DMS153 treated with DMSO at 0.1 percent for 48 hours (cell line): ENCODE results near the gene DLG3.

Source experiments
- DNase-seq: peaks from one replicate; lab custom pipeline; 2025; ENCODE audit not compliant: unreplicated experiment; lab: John Stamatoyannopoulos, UW

Gene DLG3

DNA sequence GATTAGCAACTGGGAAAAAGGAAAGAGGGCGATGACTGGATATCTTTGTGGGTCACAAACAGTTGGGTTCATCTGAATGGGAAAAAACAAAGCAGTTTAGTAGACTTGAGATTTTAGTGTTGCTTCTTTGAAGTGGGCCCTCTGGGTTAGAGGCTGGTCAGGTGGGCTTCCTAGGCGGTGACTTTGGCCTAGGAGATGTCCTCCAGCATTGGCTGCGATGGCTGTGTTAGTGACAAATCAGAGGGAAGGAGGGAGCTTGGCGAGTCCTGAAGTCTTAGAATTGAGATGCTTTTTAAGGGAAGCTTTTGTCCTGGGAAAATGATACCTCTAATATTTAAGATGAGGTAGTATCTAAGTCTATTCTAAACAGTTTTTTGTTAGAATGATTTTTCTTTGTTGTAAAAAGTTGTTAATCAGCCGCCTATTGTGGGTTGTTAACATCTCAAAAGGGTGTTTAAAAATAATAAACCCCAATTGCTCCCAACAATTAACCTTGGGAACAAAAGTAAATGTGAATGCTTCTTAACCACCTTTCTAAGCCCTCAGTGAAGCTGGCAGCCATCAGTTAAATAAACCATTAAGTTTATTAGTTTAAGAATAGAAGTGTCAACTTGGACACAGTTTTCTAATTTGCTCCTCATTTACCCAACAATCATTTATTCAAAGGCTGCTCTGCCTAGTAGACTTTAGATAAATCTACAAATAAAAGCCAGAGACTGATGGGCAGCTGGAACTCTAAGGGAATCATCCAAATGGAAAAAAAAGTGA, 31.7 kb downstream of the DLG3 start:
- no peak for DNase-seq

DNA sequence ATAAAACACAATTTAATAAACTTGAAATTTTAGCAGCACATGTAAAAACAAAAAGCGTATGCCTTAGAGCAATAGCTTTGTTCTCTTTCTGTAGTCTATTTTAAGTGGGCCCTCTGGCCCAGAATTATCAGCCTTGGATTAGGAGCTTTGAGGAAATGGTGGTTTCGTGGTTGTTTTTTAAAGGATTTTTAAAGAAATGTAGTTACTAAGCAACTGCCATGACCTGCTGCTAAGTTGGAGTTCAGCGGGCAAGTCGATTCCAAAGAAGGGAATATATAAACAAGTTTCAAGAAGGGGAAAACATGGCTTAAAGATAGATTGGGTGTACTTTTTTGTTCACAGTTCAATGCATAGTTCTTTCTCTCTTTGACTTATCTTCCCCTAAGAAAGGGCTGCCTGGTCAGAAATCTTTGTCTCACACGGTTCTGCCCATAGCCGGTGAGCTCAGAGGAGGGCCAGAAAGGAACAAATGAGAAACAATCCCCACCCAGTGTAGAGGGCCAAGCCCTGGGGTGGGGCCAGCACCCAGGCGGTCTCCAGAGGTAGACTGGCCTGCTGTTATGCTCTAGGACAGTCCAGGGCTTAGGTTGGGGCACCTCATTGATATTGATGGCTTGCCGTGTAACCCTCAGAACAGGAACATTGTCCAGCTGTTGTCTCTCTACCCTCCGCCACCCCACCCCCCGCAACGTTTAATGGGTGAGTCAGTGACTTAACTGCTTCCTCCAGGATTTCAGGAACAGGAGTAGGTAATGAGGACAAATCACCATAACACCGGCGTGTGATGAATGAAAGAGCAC, 32.5 kb downstream of the DLG3 start:
- no peak for DNase-seq

DNA sequence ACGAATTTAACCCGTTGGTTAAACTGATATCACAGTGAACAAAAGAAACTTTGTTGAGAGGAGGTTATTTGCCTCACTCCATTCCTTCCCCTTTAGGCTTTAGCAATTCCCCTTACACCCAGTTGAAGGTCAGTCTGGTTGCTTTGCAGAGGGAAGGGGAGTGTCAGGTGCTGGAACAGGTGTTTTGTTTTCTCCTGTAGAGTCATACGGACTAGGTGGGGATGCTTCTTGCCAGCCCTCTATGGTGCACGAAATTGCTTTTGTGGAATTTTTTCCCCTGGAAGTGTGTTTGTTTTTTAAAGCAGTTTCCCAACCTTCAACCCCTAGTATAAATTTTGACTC, 33.1 kb downstream of the DLG3 start:
- DNase-seq: no peak

DNA sequence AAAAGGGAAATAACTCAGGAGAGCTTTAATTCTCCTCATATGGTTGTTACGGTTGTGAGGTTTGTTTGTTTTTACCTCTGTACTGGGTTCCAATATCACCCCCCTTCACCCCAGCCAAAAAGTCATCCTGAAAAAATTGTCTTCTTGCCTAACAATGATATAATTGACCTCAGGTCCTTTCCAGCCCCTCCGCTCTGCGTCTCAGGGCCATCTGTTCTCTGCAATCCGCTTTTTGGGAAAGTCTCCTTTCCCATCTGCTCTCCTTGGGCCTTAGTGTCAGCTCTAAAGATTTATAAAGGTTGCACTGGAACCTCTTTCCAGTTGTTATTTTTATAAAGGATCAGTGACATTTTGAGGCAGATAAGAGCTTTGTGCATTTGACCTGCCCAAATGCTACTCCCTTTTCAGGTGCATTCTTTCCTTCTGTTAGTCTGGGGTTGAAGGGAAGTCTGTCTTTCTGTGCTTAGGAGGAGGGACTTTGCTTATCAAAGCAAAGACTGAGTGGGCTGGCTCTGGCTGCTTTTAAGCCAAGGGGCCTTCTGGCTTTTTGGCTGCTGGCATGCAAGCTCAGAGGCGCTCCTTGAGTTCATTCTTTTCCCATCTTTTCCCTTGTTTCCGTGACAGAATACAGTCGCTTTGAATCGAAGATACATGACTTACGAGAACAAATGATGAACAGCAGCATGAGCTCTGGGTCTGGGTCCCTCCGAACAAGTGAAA, 34.1 kb downstream of the DLG3 start:
- no peak for DNase-seq

DNA sequence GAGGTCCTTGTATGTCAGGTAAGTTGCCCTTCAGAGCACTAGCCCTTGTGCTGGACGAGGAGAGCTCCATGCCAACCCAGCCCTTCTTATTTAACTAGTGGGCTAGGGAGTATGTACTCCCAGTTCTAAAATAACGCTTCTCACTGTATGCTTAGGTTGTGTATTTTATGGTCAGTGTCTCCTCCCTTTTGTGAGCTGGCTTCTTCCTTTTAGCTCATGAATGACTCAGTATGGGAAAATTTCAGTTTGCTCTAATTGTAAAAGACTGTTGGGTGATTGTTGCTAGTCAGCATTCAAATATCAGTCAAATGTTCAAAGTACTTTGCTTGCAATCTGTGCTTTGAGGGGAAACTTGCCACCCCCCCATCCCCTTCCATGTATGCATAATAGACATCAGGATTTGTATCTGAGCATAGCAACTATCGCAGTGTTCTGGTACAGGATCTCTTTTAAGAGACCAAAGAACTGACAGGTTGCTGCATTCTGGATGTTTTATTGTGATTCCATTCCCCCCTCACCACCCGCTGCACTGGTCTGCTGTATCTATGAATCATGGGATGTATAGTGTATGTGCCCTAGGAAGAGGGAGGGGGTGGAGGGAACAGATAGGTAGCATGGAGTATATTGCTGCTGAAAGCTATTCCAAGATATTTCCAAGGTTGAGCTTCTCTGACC, 34.7 kb downstream of the DLG3 start:
- DNase-seq: no peak

DNA sequence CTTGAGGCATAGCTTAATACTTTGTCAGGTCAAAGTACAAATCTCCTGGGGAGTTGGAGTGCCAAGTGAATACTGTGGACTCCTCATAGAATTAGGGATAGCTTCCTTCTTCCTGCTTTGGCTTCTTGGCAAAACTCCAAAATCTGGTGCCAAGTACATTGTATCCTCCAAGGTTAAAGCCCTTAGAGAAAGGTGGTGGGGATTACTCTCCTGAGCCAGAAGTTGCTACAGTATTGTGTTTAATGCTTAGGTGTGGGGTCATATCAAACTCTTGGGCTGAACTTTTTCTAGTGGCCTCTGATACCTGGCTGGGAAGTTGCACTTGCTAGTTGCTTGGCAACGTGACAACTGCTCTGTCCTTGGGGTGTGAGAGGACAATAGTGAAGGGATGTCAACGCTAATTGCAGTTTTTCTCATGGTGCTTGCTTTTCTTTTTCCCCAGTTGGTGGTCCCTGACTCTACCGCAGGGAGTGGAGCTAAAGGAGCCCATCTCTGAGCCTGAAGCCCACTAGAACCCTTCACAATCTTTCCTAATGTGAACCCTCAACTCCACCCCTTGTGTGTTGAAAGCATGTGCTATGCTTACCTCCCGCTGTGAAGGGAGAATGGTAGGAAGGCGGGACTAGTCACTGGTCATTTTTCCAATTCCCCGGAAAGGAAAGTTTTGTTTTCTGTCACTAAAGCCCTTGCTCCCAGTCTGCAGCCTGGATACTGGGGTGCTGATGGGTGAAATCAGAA, 35.5 kb downstream of the DLG3 start:
- no peak for DNase-seq

DNA sequence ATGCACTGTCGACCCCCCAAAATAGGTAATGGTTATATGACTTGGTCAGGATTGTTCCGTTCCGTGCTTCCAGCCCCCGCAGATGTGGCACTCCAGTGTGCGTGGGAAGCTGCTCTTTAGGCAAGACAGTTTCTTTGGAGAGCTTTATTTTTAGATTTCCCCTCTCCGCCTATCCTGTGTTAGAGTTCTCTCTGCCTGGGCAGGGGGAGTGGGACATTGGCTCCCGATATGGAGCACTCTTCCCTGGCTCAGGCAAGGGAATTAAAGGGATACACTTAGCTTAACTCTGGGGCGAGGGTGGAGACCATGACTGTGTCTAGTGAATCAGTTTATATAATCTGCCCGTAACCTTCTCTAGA, 36.0 kb downstream of the DLG3 start:
- DNase-seq: no peak

DNA sequence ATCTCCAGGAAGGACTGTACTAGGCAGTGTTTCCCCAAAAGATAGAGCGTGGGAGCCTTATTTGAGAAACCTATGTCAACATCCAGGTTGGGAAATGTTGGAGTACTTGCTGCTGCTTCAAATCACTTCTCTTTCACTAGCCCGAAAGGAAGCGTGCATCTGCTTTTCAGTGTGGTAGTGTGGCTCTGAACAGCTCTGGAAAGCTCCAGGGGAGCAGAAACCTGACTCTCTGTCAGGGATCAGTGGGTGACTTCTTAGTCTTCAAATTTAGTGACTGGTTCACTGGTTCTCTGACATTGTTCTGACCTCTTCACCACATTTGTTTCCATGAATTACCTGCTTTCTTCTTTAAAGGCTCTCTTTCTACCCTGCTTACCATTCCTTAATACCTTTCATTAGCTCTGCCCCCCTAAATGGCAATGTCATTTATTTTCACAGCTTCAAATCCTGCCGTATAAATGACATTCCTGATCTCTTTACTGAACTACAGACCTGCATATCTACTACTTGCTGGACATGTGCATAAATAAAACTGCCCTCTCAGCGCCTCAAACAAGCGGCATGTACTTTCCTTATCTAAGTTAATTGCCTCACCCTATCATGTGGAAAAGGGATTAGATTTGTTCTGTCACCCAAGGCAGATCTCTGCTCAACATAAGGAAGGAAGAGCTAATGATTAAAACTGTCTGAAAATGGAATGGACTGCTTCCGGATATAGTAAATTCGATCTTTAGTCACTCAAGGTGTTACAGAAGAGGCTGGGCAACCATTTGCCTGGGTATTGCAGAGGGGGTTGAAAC, 37.0 kb downstream of the DLG3 start:
- DNase-seq: no peak

DNA sequence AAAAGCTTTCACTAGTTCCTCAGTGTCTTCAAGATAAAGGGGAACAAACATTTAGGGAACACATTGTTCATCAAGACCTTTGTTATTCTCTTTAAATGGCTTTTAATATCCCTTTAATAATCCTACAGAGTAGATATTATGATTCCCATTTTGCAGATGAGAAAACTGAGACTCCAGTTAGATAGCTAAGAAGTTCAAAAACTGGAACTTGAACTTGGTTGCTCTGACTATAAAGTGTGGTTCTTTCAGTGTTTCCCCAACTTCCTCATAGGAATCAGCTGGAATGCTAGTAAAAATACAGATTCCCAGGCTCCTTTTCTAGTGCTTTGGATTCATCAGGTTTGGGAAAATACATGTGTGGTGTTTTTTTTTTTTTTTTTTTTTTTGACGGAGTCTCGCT, 37.7 kb downstream of the DLG3 start:
- no peak for DNase-seq

DNA sequence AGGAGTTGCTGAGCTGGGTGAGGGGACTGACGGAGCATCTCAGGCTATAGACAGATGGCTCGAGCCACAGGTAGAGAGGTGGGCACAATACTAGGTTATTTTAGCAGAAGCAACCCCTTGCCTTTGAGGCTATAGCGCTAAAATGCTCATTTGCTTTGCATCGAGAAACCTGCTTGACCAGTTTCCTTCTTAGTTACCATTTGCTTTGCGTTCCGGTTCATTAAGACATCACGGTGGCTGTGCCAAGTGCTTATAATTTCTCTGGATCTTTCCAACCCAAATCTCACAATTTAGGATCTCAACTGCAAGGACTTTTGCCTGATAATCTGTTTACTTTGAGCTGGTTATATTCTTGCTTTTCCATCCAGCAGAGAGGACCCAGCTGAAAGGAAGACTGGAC, 40.8 kb downstream of the DLG3 start:
- DNase-seq: no peak

DNA sequence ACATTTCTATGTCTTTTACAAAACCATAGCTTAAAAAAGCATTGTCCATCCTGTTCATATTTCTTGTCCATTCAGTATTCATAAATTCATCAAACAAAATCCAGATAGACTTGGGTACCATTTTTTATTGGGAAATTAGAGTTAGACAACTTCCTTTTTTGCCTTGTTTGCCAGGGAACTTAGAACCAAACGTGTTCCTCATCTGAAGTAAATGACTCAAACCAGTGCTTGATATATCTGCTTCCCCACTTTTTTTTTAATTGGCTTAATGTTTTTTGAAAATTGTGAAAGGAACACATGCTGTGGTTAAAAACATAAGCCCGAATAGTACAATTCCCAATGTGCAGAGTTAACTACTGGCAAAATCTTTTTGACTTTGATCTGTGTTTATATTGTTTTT, 44.2 kb downstream of the DLG3 start:
- DNase-seq: no peak

DNA sequence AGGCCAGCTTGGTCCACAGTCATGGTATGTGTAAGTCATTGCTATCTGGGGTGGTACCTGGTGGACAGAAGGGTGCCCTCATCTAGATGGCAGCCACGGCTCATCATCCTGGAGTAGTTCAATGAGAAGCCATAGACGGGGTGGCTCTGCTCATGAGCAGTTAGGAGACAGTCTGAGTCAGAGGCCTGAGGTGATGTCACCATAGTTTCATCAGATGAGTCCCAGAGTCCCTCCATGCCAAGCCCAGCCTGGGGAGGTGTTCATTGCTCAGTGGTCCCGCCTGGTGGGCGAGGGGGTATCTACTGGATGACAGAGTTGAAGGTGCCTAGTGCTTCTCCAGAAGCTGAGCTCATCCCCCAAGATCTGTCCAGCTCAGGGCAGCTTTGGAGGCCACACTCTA, 49.8 kb downstream of the DLG3 start:
- DNase-seq: no peak

DNA sequence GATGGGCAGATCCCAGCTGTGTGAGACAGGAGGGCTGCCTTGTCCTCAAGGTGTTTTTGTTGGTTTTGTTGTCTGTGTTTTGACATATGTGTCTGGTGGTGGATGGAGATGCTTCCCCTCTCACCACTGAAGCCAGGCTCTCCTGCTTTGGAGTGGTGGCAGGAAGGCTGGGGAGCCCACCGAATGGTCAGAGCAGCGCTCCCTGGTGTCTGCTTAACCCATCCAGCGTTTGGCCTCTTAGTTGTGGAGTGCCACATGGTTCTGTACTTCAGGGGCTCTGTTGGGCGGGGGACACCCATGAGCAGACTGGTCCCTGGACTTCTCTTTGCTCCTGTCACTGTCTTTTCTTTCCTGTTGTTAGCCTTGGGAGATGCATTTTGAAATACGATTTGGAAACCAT, 51.9 kb downstream of the DLG3 start:
- DNase-seq: no peak

DNA sequence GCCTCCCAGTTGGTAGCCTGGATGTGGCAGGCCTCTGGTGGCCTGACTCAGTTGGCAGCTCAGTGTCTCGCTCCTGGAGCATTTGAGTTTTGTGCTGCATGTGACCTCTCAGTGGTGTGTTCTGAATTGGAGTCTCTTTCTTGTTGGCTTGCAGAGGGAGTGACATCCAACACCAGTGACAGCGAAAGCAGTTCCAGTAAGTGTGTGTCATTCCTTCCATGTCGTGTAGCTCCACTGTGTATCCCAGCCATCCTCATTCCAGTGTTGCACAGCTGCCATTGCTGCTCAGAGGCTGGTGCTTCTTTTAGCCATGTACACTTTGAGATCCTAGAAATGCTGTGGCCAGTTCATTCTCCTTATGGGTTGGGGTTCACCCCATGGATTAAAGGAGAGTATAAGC, 52.4 kb downstream of the DLG3 start:
- no peak for DNase-seq

DNA sequence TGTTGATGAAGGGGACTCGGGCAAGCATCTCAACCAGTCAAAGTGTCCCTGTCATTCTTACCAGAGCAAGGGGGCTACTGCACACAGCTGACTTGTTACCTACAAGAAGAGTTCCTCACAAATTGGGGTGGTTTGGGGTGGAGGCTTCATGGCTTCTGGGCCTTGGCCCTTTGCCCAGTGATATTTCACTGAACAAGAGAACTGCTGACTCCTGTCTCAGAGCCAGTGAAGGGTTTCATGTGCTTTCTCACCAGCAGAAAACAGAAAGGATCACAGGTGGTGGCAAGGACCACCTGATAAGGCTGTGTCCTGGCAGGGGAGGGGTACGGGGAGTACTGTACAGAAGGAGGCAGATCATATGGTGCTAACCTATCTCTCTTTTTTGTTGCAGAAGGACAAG, 53.5 kb downstream of the DLG3 start:
- no peak for DNase-seq

DNA sequence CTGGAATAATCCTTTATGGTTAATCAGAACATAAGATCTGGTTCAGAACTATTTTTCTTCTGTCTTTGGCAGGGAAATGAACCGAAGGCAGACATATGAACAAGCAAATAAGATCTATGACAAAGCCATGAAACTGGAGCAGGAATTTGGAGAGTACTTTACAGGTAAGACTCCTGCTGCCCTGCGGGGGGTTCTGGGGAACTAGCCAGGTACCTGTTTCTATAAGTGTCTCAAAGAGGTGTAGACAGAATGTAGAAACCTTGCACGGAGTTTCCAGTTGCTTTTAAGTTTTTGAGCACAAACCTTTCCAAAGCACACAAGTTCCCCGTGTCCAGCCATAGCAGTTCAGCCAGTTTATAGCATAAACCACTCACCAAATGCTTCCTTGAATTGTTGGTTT, 56.2 kb downstream of the DLG3 start:
- no peak for DNase-seq

DNA sequence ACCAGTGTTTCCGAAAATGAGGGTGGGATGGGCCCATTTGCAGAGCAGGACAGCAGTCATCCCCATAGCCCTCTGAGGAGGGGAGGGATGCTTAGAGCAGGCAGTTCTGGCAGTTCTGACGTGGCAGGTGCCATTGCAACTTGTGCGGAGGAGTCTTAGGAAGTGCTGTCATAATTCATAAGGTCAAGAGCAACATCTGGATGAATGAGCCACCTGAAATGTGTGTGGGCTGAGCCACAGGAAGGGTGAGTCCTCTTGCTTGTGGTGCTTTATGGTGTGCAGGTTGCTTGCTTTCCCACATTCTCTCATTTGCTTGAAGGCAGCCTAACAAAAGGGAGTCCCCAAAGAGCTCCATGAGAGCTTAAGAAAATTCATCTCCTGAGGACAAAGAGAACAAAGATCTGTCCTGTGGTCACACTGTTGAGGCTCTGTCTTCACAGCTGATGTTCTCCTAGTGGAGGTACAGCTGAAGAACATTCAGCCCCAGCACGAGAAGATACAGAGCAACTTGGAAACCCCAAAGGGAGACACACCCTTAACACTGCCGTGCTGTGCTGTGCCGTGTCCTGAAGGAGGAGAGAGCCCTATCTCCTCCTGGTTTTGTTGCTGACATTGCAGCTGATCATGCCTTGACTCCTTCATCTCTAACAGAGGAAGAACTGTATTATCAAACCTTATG, 60.3 kb downstream of the DLG3 start:
- DNase-seq: no peak

DNA sequence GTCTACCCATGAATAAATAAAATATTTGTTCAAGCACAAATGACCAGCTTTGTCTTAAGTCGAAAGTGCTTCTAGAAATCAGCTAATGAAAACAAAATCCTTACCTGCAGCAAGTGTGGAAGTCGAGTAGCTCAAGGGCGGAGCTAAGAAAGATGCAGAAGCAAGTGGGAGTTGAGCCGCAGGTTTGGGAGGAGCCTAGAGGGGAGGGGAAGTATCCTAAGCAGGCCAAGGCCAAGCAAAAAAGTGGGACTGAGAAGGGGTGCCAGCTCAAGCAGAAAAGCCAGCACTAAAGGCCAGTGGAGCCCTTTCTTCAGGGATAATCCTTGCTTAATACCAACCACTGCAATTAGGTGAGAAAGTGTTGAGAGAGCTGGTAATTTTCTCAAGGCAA, 60.8 kb downstream of the DLG3 start:
- DNase-seq: no peak

DNA sequence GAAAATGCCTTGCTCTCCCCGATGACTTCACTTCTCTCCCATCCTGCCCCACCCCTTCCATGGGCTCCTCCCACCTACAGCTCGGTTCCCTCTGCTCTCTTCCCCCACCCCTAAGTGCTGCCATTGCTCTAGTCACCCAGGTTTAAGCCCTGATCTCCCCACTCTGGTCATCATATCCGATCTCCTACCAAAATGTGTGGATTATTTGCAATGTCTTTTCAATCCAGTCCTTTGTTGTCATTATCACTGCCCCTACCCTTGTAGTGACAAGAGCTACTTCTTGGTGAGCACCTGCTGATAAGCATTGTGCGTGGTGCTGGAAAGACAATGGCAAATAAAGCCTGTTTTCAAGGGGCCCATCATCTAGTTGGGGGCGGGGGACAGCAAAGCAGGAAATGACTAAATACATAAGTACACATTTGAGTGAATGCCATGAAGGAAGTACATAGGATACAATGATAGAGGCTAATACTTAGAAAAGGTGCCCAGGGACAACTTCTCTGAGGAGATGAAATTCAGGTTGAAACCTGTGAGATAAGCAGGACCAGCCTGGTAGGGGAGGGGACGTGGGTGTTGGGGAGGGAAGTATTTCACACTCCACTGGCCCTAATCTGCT, 63.8 kb downstream of the DLG3 start:
- DNase-seq: peak; percentile 28
